Fibroblast of gingiva (primary cell): ENCODE results near the gene AMMECR1.

Source experiments
- DNase-seq: peaks from one replicate; pipeline ENCODE4 v3.0.0-alpha.2; 2011; ENCODE audit warnings: low read depth

Gene AMMECR1

GRCh38 chrX:110212299-110212698, 105.6 kb downstream of the AMMECR1 start:
- no peak for DNase-seq

GRCh38 chrX:110211340-110211739, 106.5 kb downstream of the AMMECR1 start:
- DNase-seq: no peak

DNA sequence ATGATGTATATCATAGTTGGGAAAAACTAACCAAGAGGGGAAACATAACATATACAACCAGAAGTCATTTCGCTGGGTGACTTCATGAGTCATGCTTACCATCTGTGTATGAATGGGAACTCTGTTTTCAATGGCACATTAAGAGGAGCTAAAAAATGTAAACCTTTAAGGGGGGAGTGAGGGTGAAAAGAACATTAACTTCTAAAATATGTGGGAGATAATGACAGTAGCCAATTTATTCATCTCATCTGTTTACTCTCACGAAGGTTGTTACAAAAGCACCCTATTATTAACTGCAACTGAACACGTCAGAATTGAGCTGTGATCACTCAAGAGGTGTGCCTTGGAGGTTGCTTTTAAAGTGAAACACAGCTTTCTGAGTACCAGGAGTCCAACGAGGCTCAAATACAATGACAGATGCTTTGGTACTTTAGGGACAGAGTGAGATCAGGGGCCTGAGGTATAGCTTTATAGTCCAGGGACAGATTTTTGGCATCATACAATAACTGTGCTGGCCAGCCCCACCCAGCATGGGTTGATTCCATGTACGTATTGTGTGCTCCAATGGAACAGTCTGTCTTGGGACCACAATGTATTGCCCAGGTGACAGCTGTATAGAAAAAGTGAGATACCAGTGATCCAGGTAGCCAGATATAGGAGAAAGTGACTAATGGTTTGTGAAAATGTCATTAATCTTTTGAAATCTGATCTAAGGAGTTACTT, 107.3 kb downstream of the AMMECR1 start:
- peak; percentile 81 for DNase-seq

- no peak for DNase-seq
These were observed 109.8 kb downstream of the AMMECR1 start for GRCh38 chrX:110208092-110208491.

DNA sequence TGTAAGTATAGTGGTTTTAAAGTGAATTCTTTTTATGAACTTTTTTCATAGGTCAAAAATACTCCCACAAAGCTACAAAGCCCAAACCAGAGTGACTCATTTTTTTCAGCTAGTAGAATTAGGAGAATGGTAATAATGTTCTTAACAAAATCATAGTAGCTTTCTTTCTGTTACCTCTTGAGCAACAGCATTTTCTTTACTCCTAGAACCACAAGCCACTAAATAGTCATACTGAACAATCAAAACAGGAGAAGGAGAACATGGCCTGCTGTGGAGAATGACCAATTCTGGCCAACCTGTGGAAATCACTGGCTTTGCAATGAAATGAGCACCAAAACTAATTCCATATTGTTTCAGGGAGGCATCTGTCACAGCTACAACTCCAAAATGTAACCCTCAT, 112.9 kb downstream of the AMMECR1 start:
- peak; percentile 67 for DNase-seq

DNA sequence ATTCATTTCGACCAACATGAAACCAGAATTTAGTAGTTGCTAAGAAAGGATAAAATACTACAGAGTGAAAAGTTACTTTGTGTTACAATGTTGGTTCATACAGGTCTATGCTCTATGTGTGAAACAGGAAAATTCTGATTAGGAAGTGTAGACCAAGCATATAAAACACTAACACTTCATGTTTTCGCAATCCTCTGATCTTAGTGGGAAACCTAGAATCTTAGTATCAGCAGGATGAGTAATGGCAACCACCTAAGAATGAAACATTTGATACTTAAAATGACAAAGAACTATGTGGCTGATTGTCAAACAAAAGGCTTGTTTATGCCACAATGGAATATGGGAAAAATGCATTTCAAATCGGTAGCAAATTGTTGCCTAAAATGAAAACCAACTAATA, 116.1 kb downstream of the AMMECR1 start:
- no peak for DNase-seq

DNA sequence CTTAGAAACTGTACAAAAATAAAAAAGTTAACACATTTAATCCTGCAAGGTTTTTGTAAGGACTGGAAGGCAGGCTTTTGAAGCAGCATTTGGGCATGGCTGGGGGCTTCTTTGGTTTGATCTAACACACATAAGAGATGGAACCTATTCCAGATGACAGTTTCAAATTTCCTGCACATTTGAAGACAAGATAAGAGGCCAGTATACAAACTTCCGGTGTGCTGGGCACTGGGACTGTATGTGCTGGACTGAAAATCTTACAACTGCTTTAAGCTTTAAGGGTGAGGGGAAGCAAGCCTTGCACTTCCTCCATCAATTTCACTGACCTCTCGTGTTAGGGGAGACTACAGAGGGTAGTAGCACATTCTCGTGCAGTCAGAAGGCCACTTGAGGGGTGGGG, 122.9 kb downstream of the AMMECR1 start:
- DNase-seq: no peak

DNA sequence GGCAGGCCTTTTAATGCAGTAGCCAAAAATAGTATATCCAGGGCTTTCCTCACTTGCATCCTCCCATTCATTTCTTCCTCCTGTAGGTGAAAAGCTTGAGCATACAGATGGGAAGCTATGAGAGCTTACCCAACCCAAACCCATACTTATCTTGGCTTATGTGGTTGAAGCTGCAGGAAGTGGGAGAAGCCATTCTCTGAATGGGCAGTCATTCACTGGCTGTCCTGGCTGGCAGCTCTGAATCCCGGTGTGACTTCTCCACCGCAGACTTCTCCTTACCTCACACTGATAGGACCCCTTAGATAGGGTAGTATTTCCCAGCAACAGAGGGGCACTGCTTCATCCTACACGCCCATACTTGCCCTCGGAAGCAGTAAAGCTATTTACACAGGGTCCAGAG, 125.4 kb downstream of the AMMECR1 start:
- DNase-seq: no peak

- DNase-seq: no peak
These were observed 129.0 kb downstream of the AMMECR1 start for GRCh38 chrX:110188701-110189558.

DNA sequence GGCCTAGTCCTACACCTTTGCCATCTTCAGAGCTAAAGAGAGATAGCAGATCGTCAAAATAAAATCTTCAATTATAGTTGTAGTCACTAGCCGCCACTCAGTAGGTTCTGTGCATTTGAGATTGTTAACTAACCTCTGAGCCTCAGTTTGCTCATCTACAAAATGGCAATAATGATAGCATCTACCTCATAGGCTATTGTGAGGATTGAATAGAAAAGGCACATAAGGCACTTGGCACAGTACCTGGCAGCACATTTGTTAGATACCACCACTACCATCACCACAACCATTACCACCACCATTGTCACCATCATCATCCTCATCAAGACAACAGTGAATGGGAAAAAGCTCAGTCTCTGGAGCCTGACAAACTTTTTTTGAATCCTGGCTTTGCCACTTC, 134.6 kb downstream of the AMMECR1 start:
- no peak for DNase-seq

DNA sequence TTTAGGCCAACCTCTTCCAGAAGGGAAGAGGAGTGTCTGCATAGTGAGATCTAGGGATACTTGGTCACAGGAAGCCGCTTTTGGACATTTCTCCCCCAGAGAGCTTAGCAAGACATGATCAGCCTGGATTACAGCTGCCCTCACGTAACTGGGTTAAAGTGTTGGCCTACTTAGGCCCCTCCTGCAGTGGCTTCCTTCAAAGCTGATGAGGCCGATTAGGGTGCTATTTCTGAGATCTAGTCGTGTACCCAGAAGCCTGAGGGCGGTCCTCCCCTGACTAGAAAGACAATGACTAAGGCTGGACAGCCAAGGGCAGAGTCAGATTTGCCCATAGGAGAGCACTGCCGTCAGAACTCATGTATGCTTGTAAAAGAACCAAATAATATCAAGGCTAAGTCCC, 135.0 kb downstream of the AMMECR1 start:
- DNase-seq: no peak

- DNase-seq: no peak
These were observed 135.5 kb downstream of the AMMECR1 start for GRCh38 chrX:110182362-110182761.

- no peak for DNase-seq
These were observed 136.3 kb downstream of the AMMECR1 start for GRCh38 chrX:110181459-110182137.

GRCh38 chrX:110180928-110181310, 137.0 kb downstream of the AMMECR1 start:
- DNase-seq: peak; percentile 42

- DNase-seq: peak; percentile 28
These were observed 137.5 kb downstream of the AMMECR1 start for GRCh38 chrX:110180176-110180927.

DNA sequence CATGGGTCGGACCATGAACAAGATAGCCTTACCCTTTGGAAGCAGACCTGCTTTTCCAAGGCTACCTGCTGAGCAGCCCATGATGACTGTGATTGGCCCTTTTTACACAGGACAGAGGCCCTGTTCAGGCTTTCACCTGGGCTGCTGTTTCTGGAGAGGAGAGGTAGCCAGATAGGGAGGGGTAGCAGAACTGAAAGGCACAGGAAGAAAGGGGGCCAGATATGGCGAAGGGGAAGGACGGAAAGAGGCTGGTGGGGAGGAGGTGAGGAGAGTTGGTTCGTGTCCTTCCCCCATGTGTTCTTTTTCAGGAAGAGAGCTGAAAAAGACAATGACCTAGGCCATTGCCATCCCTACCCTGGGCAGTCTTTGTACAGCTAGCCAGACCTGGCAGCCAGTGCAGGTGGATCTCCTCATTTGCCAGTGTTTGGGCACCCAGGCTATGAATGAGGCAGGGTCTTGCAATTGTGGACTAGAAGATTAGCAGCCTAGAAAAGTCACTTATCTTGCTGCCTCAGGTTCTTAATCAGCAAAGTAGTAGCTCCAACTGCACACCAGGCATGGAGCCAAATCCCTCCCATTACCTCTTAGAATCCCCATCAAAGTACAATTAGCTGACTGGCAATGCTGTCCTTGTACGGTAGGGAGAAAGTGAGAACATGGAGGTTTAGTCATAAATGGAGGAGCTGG, 139.6 kb downstream of the AMMECR1 start:
- DNase-seq: no peak

DNA sequence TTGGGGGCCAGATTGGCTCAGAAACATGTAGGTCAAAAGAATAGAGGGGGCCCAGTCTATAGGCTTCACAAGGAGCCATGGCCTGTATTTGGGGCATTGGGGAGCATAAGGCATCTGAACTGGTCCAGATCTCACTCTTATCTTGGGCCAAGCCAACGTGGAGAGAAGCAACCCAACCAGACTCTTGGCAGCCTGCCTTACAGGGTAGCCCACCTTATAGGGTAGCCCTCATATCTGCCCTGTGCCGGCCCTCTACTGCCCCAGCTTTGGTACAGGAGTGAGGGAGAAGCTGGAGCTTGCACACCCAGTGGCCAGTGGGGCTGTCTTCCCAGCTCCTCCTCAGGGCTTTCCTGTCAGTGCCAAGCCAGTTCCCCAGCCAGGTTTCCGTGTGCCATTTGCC, 142.2 kb downstream of the AMMECR1 start:
- DNase-seq: no peak

DNA sequence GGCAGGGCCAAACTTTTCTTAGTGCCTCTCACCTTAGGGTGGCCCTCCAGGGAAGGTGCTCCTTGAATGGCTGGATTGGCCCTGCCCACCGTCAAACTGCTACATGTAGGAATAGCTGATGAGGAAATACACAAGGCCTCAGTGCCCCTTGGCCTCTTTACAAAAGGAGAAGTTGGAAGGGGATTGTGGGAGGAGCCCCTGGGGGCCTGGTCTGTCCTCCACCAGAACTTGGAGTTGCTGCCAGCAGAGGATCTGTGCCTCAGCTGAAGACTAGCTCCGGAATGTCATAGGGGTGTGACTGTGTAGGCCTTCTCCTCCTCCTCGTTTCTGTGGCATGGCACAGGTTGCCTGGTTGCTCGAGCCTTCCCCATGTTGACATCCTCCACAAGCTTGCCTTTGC, 142.7 kb downstream of the AMMECR1 start:
- no peak for DNase-seq

GRCh38 chrX:110173192-110174175, 144.4 kb downstream of the AMMECR1 start:
- no peak for DNase-seq

DNA sequence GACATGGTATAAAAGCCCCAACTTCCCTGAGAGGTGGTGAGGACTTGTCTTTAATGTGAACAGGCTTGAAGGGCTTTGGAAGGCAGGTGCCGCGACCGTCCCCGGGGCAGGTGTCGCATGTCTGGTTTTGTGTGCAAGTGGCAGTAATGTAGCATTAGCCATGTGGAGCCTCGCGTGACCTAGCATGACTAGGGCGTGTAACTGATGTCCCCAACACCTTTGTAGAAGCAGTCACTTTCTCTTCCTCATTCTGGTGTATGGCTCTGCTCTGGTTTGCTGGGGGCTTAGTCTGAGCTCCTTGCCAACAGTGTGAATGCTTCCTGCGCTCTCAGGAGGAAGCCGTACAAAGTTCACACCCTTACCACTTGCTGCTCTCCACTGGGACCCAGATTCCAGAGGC, 145.7 kb downstream of the AMMECR1 start:
- no peak for DNase-seq
